ENCODE measurements around the gene ACO2. TPM values are rescaled to one million over a fixed set of nuclear protein-coding genes. Genes with fewer than 3 reads are reported as not detected.

ACO2 gene
- total and polyA plus RNA-seq, 2 of the 13 experiments (the other 11 are each of a cell fraction or from before 2014, with no cell fraction given) = 19.2 to 45.6 TPM

DNA sequence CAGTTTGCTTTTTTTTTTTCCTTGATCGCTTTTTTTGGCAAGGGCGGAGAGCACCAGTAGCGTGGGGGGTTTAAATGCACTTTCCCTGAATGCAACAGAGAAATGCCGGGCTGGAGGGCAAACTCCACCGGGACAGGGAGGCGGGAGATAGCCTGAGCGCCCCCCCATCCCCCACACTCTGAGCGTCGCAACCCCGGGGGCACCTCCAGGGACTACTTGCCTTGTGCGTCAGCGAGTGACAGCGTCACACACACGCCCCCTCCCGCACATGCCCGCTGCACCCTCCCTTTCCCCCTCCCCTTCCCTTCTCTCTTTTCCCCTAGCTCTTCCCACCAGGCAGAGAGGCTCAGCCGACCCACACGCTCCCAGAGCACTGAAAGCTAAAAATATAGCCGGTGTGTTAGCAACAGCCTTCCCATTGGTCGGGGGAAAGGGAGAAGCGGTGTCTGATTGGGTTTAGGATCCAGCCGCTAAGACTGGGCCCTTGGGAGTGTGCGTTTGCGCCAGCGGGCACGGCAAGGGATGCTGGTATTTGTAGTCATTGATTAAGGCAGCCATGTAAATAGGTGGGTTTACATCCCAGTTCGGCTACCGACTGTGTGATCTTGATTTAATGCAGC, 20.6 kb upstream of the ACO2 start (continued):
- TF ChIP-seq, protein P1, sequence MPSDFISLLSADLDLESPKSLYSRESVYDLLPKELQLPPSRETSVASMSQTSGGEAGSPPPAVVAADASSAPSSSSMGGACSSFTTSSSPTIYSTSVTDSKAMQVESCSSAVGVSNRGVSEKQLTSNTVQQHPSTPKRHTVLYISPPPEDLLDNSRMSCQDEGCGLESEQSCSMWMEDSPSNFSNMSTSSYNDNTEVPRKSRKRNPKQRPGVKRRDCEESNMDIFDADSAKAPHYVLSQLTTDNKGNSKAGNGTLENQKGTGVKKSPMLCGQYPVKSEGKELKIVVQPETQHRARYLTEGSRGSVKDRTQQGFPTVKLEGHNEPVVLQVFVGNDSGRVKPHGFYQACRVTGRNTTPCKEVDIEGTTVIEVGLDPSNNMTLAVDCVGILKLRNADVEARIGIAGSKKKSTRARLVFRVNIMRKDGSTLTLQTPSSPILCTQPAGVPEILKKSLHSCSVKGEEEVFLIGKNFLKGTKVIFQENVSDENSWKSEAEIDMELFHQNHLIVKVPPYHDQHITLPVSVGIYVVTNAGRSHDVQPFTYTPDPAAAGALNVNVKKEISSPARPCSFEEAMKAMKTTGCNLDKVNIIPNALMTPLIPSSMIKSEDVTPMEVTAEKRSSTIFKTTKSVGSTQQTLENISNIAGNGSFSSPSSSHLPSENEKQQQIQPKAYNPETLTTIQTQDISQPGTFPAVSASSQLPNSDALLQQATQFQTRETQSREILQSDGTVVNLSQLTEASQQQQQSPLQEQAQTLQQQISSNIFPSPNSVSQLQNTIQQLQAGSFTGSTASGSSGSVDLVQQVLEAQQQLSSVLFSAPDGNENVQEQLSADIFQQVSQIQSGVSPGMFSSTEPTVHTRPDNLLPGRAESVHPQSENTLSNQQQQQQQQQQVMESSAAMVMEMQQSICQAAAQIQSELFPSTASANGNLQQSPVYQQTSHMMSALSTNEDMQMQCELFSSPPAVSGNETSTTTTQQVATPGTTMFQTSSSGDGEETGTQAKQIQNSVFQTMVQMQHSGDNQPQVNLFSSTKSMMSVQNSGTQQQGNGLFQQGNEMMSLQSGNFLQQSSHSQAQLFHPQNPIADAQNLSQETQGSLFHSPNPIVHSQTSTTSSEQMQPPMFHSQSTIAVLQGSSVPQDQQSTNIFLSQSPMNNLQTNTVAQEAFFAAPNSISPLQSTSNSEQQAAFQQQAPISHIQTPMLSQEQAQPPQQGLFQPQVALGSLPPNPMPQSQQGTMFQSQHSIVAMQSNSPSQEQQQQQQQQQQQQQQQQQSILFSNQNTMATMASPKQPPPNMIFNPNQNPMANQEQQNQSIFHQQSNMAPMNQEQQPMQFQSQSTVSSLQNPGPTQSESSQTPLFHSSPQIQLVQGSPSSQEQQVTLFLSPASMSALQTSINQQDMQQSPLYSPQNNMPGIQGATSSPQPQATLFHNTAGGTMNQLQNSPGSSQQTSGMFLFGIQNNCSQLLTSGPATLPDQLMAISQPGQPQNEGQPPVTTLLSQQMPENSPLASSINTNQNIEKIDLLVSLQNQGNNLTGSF (CRISPR knock-in tag; IDR thresholded peaks at IDR 0.05) = no peak
- TF ChIP-seq ZFYVE20 (CRISPR knock-in tag; IDR thresholded peaks at IDR 0.05; ENCODE audit: borderline replicate concordance, low read depth) (no peak), NFE2L2 (IDR thresholded peaks at IDR 0.05; ENCODE audit: low read length) (no peak), SOX5 (CRISPR knock-in tag; IDR thresholded peaks at IDR 0.05; ENCODE audit: borderline replicate concordance) (peak; percentile 62; the same call in 1 of the 2 replicates), KDM5A (IDR thresholded peaks at IDR 0.05; ENCODE audit: borderline replicate concordance, low read length) (no peak), EZH2 (conservative IDR thresholded peaks at IDR 0.05; ENCODE audit: low read depth, low read length) (no peak), TP53 (CRISPR knock-in tag; conservative IDR thresholded peaks at IDR 0.05) (no peak), RFX3 (CRISPR knock-in tag; IDR thresholded peaks at IDR 0.05) (peak; percentile 32; the same call in 1 of the 2 replicates), ZNF33A (CRISPR knock-in tag; IDR thresholded peaks at IDR 0.05; ENCODE audit: borderline replicate concordance) (no peak), ZNF354B (CRISPR knock-in tag; IDR thresholded peaks at IDR 0.05) (no peak), FOXJ3 (CRISPR knock-in tag; IDR thresholded peaks at IDR 0.05; ENCODE audit: borderline replicate concordance) (no peak), SRSF9 (IDR thresholded peaks at IDR 0.05; ENCODE audit: borderline replicate concordance, insufficient read depth, low read depth, low read length, poor library complexity, severe bottlenecking) (no peak), ZNF274 (CRISPR knock-in tag; IDR thresholded peaks at IDR 0.05) (no peak)
- TF ChIP-seq, protein P2, sequence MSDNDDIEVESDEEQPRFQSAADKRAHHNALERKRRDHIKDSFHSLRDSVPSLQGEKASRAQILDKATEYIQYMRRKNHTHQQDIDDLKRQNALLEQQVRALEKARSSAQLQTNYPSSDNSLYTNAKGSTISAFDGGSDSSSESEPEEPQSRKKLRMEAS (IDR thresholded peaks at IDR 0.05) = peak; percentile 81
- TF ChIP-seq, protein P3, sequence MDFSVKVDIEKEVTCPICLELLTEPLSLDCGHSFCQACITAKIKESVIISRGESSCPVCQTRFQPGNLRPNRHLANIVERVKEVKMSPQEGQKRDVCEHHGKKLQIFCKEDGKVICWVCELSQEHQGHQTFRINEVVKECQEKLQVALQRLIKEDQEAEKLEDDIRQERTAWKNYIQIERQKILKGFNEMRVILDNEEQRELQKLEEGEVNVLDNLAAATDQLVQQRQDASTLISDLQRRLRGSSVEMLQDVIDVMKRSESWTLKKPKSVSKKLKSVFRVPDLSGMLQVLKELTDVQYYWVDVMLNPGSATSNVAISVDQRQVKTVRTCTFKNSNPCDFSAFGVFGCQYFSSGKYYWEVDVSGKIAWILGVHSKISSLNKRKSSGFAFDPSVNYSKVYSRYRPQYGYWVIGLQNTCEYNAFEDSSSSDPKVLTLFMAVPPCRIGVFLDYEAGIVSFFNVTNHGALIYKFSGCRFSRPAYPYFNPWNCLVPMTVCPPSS (IDR thresholded peaks at IDR 0.05) = no peak
- TF ChIP-seq, protein P4, sequence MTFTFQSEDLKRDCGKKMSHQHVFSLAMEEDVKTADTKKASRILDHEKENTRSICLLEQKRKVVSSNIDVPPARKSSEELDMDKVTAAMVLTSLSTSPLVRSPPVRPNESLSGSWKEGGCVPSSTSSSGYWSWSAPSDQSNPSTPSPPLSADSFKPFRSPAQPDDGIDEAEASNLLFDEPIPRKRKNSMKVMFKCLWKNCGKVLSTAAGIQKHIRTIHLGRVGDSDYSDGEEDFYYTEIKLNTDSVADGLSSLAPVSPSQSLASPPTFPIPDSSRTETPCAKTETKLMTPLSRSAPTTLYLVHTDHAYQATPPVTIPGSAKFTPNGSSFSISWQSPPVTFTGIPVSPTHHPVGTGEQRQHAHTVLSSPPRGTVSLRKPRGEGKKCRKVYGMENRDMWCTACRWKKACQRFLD (CRISPR knock-in tag; IDR thresholded peaks at IDR 0.05; ENCODE audit: borderline replicate concordance) = no peak
- TF ChIP-seq, protein P5, sequence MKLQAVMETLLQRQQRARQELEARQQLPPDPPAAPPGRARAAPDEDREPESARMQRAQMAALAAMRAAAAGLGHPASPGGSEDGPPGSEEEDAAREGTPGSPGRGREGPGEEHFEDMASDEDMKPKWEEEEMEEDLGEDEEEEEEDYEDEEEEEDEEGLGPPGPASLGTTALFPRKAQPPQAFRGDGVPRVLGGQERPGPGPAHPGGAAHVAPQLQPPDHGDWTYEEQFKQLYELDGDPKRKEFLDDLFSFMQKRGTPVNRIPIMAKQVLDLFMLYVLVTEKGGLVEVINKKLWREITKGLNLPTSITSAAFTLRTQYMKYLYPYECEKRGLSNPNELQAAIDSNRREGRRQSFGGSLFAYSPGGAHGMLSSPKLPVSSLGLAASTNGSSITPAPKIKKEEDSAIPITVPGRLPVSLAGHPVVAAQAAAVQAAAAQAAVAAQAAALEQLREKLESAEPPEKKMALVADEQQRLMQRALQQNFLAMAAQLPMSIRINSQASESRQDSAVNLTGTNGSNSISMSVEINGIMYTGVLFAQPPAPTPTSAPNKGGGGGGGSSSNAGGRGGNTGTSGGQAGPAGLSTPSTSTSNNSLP (IDR thresholded peaks at IDR 0.05; ENCODE audit: low read depth, low read length) = peak; percentile 18; the same call in 1 of the 2 replicates
- TF ChIP-seq, protein P6, sequence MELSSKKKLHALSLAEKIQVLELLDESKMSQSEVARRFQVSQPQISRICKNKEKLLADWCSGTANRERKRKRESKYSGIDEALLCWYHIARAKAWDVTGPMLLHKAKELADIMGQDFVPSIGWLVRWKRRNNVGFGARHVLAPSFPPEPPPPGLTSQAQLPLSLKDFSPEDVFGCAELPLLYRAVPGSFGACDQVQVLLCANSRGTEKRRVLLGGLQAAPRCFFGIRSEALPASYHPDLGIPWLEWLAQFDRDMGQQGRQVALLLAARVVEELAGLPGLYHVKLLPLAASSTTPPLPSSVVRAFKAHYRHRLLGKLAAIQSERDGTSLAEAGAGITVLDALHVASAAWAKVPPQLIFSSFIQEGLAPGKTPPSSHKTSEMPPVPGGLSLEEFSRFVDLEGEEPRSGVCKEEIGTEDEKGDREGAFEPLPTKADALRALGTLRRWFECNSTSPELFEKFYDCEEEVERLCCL (CRISPR knock-in tag; IDR thresholded peaks at IDR 0.05; ENCODE audit: borderline replicate concordance) = no peak

Measured in HepG2 (cell line).